ENCODE measurements around the gene GTSE1. TPM values are rescaled to one million over a fixed set of nuclear protein-coding genes. Genes with fewer than 3 reads are reported as not detected.

The GTSE1 gene
- total and polyA plus RNA-seq, 2 of the 13 experiments (the other 11 are each of a cell fraction or from before 2014, with no cell fraction given) = 10.7 to 13.5 TPM

- peak; percentile 65; the same call in 1 of the 2 replicates for TF ChIP-seq ZNF768 (CRISPR knock-in tag; IDR thresholded peaks at IDR 0.05)
- peak; percentile 71; the same call in 1 of the 2 replicates for TF ChIP-seq CREM (IDR thresholded peaks at IDR 0.05)
- TF ChIP-seq CREM (CRISPR knock-in tag; IDR thresholded peaks at IDR 0.05) = no peak
- TF ChIP-seq ZNF646 (CRISPR knock-in tag; IDR thresholded peaks at IDR 0.05) = no peak
- peak; percentile 56; the same call in 1 of the 2 replicates for TF ChIP-seq FOXK1 (CRISPR knock-in tag; IDR thresholded peaks at IDR 0.05; ENCODE audit: borderline replicate concordance, low read depth)
- no peak; the same call in 1 of the 2 replicates for TF ChIP-seq GLI4 (CRISPR knock-in tag; IDR thresholded peaks at IDR 0.05; ENCODE audit: borderline replicate concordance)
- 0 out of 2 replicates have a peak, but pooled peaks have one; percentile 18 for TF ChIP-seq AHDC1 (CRISPR knock-in tag; IDR thresholded peaks at IDR 0.05; ENCODE audit: borderline replicate concordance)
- peak; percentile 66; the same call in 1 of the 2 replicates for TF ChIP-seq TFDP1 (CRISPR knock-in tag; IDR thresholded peaks at IDR 0.05; ENCODE audit: borderline replicate concordance)
- no peak for TF ChIP-seq ZNF230 (CRISPR knock-in tag; IDR thresholded peaks at IDR 0.05)
- peak; percentile 44 for TF ChIP-seq ASH2L (IDR thresholded peaks at IDR 0.05; ENCODE audit: insufficient read length, low read depth, low read length)
Observed at GRCh38 chr22:46362203-46362933, 65.7 kb downstream of the GTSE1 start (continued).

Measured in HepG2 (cell line).